Naive thymus-derived CD8-positive, alpha-beta T cell (primary cell): ENCODE data around the gene KCNN3. TPM values are rescaled to one million over a fixed set of nuclear protein-coding genes. Genes with fewer than 3 reads are reported as not detected.

Source experiments
- ATAC-seq, 2 donors: fragments of 150-1000 bp; cut with Tn5 transposase in 1 of 2; sonication (Bioruptor Pico), chemical (Tn5 transposase) in 1 of 2; 1 replicate in 1 of 2; 2 replicates in 1 of 2; pipeline ENCODE4 v1.10.0; 2021; ENCODE audit warnings: mild to moderate bottlenecking in 2 of 2, moderate library complexity in 2 of 2
- POLR2A ChIA-PET: fragments of 350-600 bp; sonication (Branson Sonifier 250); formaldehyde crosslinking; loops from one replicate; lab custom pipeline; 2021; ENCODE audit warnings: antibody characterized with exemption; lab: Charles Lee
- DNase-seq, 10 donors: peaks; one replicate each; pipeline versions ENCODE4 v3.0.0 to v3.0.0-alpha.2; 2020 to 2022
- H3K27ac Mint-ChIP-seq, 10 donors: one replicate each; pipeline ENCODE4 v1.8.0; 2020 to 2022; ENCODE audit warnings: mild to moderate bottlenecking in 10 of 10, mixed read lengths in 10 of 10, moderate library complexity in 4 of 10, inconsistent platforms in 1 of 10
- H3K27me3 Mint-ChIP-seq, 5 donors: one replicate each; pipeline ENCODE4 v1.8.0; 2021 to 2022; ENCODE audit warnings: mixed read lengths in 5 of 5
- H3K36me3 Mint-ChIP-seq, 3 donors: one replicate each; pipeline ENCODE4 v1.8.0; 2020 to 2022; ENCODE audit warnings: mixed read lengths in 3 of 3, mild to moderate bottlenecking in 2 of 3, inconsistent platforms in 1 of 3
- H3K4me1 Mint-ChIP-seq, 4 donors: one replicate each; pipeline ENCODE4 v1.8.0; 2021 to 2022; ENCODE audit warnings: mixed read lengths in 4 of 4
- H3K4me3 Mint-ChIP-seq, 10 donors: one replicate each; pipeline ENCODE4 v1.8.0; 2020 to 2022; ENCODE audit warnings: mild to moderate bottlenecking in 10 of 10, mixed read lengths in 10 of 10, moderate library complexity in 6 of 10, inconsistent platforms in 1 of 10
- H3K9me3 Mint-ChIP-seq, 9 donors: one replicate each; pipeline ENCODE4 v1.8.0; 2020 to 2022; ENCODE audit warnings: mixed read lengths in 9 of 9, mild to moderate bottlenecking in 3 of 9, inconsistent platforms in 1 of 9, moderate library complexity in 1 of 9
- polyA plus RNA-seq, 3 donors: library from polyadenylated mRNA; unstranded; fragments of 300-500 nt; fragmentation: Illumina TruSeq; gene quantifications; one replicate each; pipeline ENCODE4 v1.2.3, GENCODE V29; 2021
- total RNA-seq, 8 experiments: library from RNA in 2 of 8; stranded (reverse) in 2 of 8; gene quantifications; one replicate each; pipeline ENCODE4 v1.2.3 and lab custom pipeline; 2021 to 2026

The KCNN3 gene
- total and polyA plus RNA-seq, 5 experiments from 2014 or later: 0.08 TPM; not detected in 4

- no peak for DNase-seq
- no peak for ATAC-seq
These were observed 53.7 kb downstream of the KCNN3 start for GRCh38 chr1:154816369-154816768.

GRCh38 chr1:154813846-154814505 is 56.1 kb downstream of the KCNN3 start:
- DNase-seq: no peak
- Mint-ChIP-seq H3K4me3 (no peak overlapping the region), H3K9me3 (no peaks in the 10 kb centered on the region), H3K4me1 (peaks cover 9 to 14% (median 11%) of the 10 kb centered on the region in 4 donors), H3K36me3 (no peaks in the 10 kb centered on the region), H3K27ac (no peak overlapping the region), H3K27me3 (peaks cover 0 to 4% (median 0%) of the 10 kb centered on the region in 5 donors)
- POLR2A ChIA-PET: no interaction called here
- ATAC-seq: no peak

More at GRCh38 chr1:154816369-154816768, 53.7 kb downstream of the KCNN3 start:
- peaks cover 0 to 17% (median 3%) of the 10 kb centered on the region in 4 donors for H3K4me1 Mint-ChIP-seq
- H3K27ac Mint-ChIP-seq: peak overlapping the region in 1 of 10 donors; percentile 21
- H3K9me3 Mint-ChIP-seq: no peaks in the 10 kb centered on the region
- no peak overlapping the region for H3K4me3 Mint-ChIP-seq
- POLR2A ChIA-PET: no interaction called here
- peaks cover 0 to 4% (median 0%) of the 10 kb centered on the region in 5 donors for H3K27me3 Mint-ChIP-seq
- no peaks in the 10 kb centered on the region for H3K36me3 Mint-ChIP-seq

GRCh38 chr1:154813300-154813816 is 56.7 kb downstream of the KCNN3 start:
- DNase-seq: no peak
- Mint-ChIP-seq H3K27me3 (peaks cover 0 to 4% (median 0%) of the 10 kb centered on the region in 5 donors), H3K4me1 (peaks cover 8 to 14% (median 12%) of the 10 kb centered on the region in 4 donors), H3K4me3 (no peak overlapping the region), H3K27ac (peak overlapping the region in 1 of 10 donors; percentile 43), H3K9me3 (no peaks in the 10 kb centered on the region), H3K36me3 (no peaks in the 10 kb centered on the region)
- POLR2A ChIA-PET: interaction anchor here (0.5 to 0.6 kb wide), 2 partner anchors 120 to 147 kb away, joined by 5 read pairs; no protein-coding TSS in a partner anchor
- no peak for ATAC-seq

GRCh38 chr1:154812877-154813276 is 57.2 kb downstream of the KCNN3 start:
- ATAC-seq: no peak
- no peak overlapping the region for H3K4me3 Mint-ChIP-seq
- H3K27me3 Mint-ChIP-seq: peaks cover 0 to 8% (median 0%) of the 10 kb centered on the region in 5 donors
- POLR2A ChIA-PET: interaction anchor here (0.5 to 0.6 kb wide), 2 partner anchors 119 to 148 kb away, joined by 5 read pairs; no protein-coding TSS in a partner anchor
- H3K4me1 Mint-ChIP-seq: peaks cover 8 to 14% (median 12%) of the 10 kb centered on the region in 4 donors
- H3K36me3 Mint-ChIP-seq: no peaks in the 10 kb centered on the region
- H3K9me3 Mint-ChIP-seq: no peaks in the 10 kb centered on the region
- DNase-seq: no peak
- peak overlapping the region in 1 of 10 donors; percentile 43 for H3K27ac Mint-ChIP-seq

GRCh38 chr1:154810571-154810970 is 59.5 kb downstream of the KCNN3 start:
- no peak overlapping the region for H3K27ac Mint-ChIP-seq
- H3K4me1 Mint-ChIP-seq: peaks cover 10 to 13% (median 10%) of the 10 kb centered on the region in 4 donors
- DNase-seq (no peak), ATAC-seq (no peak)
- POLR2A ChIA-PET: no interaction called here
- H3K36me3 Mint-ChIP-seq: no peaks in the 10 kb centered on the region
- H3K9me3 Mint-ChIP-seq: no peaks in the 10 kb centered on the region
- peaks cover 0 to 13% (median 0%) of the 10 kb centered on the region in 5 donors for H3K27me3 Mint-ChIP-seq
- no peak overlapping the region for H3K4me3 Mint-ChIP-seq

- ATAC-seq (no peak), DNase-seq (peak in 1 of 10 donors; percentile 46)
- POLR2A ChIA-PET: interaction anchor here (1.3 kb wide), 1 partner anchor 19 kb away, joined by 4 read pairs; no protein-coding TSS in a partner anchor
- Mint-ChIP-seq H3K27me3 (peaks cover 0 to 14% (median 2%) of the 10 kb centered on the region in 5 donors), H3K4me1 (peaks cover 10 to 13% (median 10%) of the 10 kb centered on the region in 4 donors), H3K36me3 (no peaks in the 10 kb centered on the region), H3K27ac (peak overlapping the region in 7 of 10 donors; percentile 5 to 77 (median 43)), H3K9me3 (no peaks in the 10 kb centered on the region), H3K4me3 (no peak overlapping the region)
These were observed 60.4 kb downstream of the KCNN3 start for GRCh38 chr1:154809436-154810413.

GRCh38 chr1:154808909-154809262 is 61.2 kb downstream of the KCNN3 start:
- Mint-ChIP-seq H3K36me3 (no peaks in the 10 kb centered on the region), H3K27me3 (peaks cover 3 to 19% (median 4%) of the 10 kb centered on the region in 5 donors), H3K4me1 (peaks cover 10 to 13% (median 10%) of the 10 kb centered on the region in 4 donors), H3K4me3 (no peak overlapping the region), H3K27ac (peak overlapping the region in 1 of 10 donors; percentile 34), H3K9me3 (no peaks in the 10 kb centered on the region)
- DNase-seq (no peak), ATAC-seq (no peak)
- POLR2A ChIA-PET: interaction anchor here (1.3 kb wide), 1 partner anchor 18 kb away, joined by 4 read pairs; no protein-coding TSS in a partner anchor

- peak overlapping the region in 2 of 10 donors; percentile 38 to 88 for H3K27ac Mint-ChIP-seq
- peaks cover 10 to 13% (median 10%) of the 10 kb centered on the region in 4 donors for H3K4me1 Mint-ChIP-seq
- DNase-seq (peak in 1 of 10 donors; percentile 37), ATAC-seq (no peak)
- POLR2A ChIA-PET: interaction anchor here (0.5 to 1.3 kb wide), 2 partner anchors 17 to 31 kb away, joined by 3 to 4 read pairs; no protein-coding TSS in a partner anchor
- H3K4me3 Mint-ChIP-seq: no peak overlapping the region
- no peaks in the 10 kb centered on the region for H3K36me3 Mint-ChIP-seq
- peaks cover 3 to 21% (median 5%) of the 10 kb centered on the region in 5 donors for H3K27me3 Mint-ChIP-seq
- no peaks in the 10 kb centered on the region for H3K9me3 Mint-ChIP-seq
These were observed 61.7 kb downstream of the KCNN3 start for GRCh38 chr1:154808261-154808908.

GRCh38 chr1:154807048-154807591 is 63.0 kb downstream of the KCNN3 start:
- Mint-ChIP-seq H3K4me1 (peaks cover 10 to 13% (median 10%) of the 10 kb centered on the region in 4 donors), H3K27me3 (peaks cover 3 to 21% (median 5%) of the 10 kb centered on the region in 5 donors)

GRCh38 chr1:154806333-154806732 is 63.7 kb downstream of the KCNN3 start:
- POLR2A ChIA-PET: no interaction called here
- H3K36me3 Mint-ChIP-seq: no peaks in the 10 kb centered on the region
- H3K27ac Mint-ChIP-seq: peak overlapping the region in 1 of 10 donors; percentile 9
- no peak for DNase-seq
- no peak for ATAC-seq
- H3K4me1 Mint-ChIP-seq: peaks cover 10 to 13% (median 10%) of the 10 kb centered on the region in 4 donors
- H3K27me3 Mint-ChIP-seq: peaks cover 3 to 21% (median 5%) of the 10 kb centered on the region in 5 donors
- no peak overlapping the region for H3K4me3 Mint-ChIP-seq
- no peaks in the 10 kb centered on the region for H3K9me3 Mint-ChIP-seq

More at GRCh38 chr1:154807048-154807591, 63.0 kb downstream of the KCNN3 start:
- Mint-ChIP-seq H3K9me3 (no peaks in the 10 kb centered on the region), H3K36me3 (no peaks in the 10 kb centered on the region), H3K4me3 (no peak overlapping the region), H3K27ac (peak overlapping the region in 1 of 10 donors; percentile 35)
- no peak for ATAC-seq
- no peak for DNase-seq
- POLR2A ChIA-PET: no interaction called here
